ENCODE results near the gene ZCCHC14. TPM values are rescaled to one million over a fixed set of nuclear protein-coding genes. Genes with fewer than 3 reads are reported as not detected.
A peak's percentile ranks its signal among the peaks of the same experiment; 100 is the strongest.

Gene ZCCHC14
- total and polyA plus RNA-seq, 2 of the 8 experiments (the other 6 are each of a cell fraction or from before 2014, with no cell fraction given), result 8.2 to 28.2 TPM

DNA sequence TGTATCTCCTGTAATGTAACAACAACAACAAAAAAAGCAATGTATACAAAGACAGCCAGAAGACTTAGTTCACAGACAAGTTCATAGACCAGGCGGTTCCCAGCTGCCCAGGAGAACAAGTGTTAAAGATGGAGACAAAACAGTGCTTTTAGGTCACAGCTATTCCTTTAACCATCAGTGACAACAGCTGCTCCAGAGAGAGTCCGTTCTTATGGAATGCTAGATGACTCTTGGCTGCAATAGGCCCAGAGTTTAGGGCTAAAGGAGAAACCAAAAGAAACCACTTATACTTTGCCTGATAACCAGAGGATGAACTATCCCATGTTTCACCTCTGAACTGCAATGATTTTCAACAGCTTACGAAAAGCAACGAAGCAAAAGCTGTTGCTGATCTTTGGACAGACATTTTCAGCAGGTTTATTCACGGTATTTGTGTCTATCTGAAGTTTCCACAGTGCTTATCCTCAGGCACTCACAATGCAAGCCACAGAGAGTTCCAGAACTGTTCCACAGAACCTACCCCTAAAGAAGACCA is 6.0 kb downstream of the ZCCHC14 start:
- H3K4me3 ChIP-seq (ENCODE audit: extremely low read depth in 1 of 4, insufficient read depth in 2 of 4, low read depth in 3 of 4, low read length in 4 of 4), result peak overlapping the region in 1 of 4 experiments; percentile 52; a peak in 1 of 8 replicates
- no peak for DNase-seq (ENCODE audit: low read depth in 1 of 2, low spot score in 2 of 2)
- H3K56ac ChIP-seq (replicated peaks; ENCODE audit: insufficient read length, low read depth, low read length), result no peak overlapping the region
- no peak overlapping the region for H4K5ac ChIP-seq (ENCODE audit: insufficient read length, low read depth, low read length)
- H3K18ac ChIP-seq (ENCODE audit: extremely low read depth, low read length), result no peak overlapping the region; the same call in 1 of the 2 replicates
- peaks cover 9 to 20% (median 10%) of the 10 kb centered on the region in 4 experiments for H3K4me1 ChIP-seq (replicated peaks in 1 of 4; ENCODE audit: control insufficient read depth in 3 of 4, insufficient read depth in 4 of 4, low read length in 3 of 4)
- POLR2A ChIA-PET (ENCODE audit: partially characterized antibody), result interaction anchor here (2.0 kb wide), 1 partner anchor 25 kb away, joined by 6 read pairs; no protein-coding TSS in a partner anchor
- H2AFZ ChIP-seq (ENCODE audit: low read length), result no peak overlapping the region
- H2BK12ac ChIP-seq (ENCODE audit: low read depth, low read length), result no peak overlapping the region
- H2BK120ac ChIP-seq (replicated peaks; ENCODE audit: low read depth, low read length), result no peak overlapping the region
- TF ChIP-seq MAFK (IDR thresholded peaks at IDR 0.05; ENCODE audit: low read depth, low read length) (no peak), ZNF274 (IDR thresholded peaks at IDR 0.05; ENCODE audit: borderline replicate concordance, extremely low read depth, low read length) (no peak), FOSL1 (IDR thresholded peaks at IDR 0.05; ENCODE audit: insufficient read depth, low read depth, low read length) (no peak), SP2 (IDR thresholded peaks at IDR 0.05; ENCODE audit: low read length) (no peak)
- H4K8ac ChIP-seq (ENCODE audit: extremely low read depth, insufficient read depth, low read length), result no peak overlapping the region
- H2BK5ac ChIP-seq (ENCODE audit: low read depth, low read length), result no peak overlapping the region
- no peak overlapping the region for H4K91ac ChIP-seq (replicated peaks; ENCODE audit: insufficient read length, low read length)
- H4K20me1 ChIP-seq (replicated peaks in 1 of 2; ENCODE audit: control insufficient read depth in 1 of 2, insufficient read depth in 2 of 2, low read length in 2 of 2), result peaks cover 22% of the 10 kb centered on the region in 2 experiments
- H3K23me2 ChIP-seq (ENCODE audit: low read depth, low read length), result peaks cover 12% of the 10 kb centered on the region; the same call in 1 of the 2 replicates
- no peak overlapping the region for H3K23ac ChIP-seq (ENCODE audit: insufficient read length)
- no peak overlapping the region for H2BK15ac ChIP-seq (ENCODE audit: low read length)
- H3K4ac ChIP-seq (replicated peaks; ENCODE audit: insufficient read length, low read depth, low read length), result no peak overlapping the region
- no peaks in the 10 kb centered on the region; a peak in 1 of 7 replicates for H3K27me3 ChIP-seq (replicated peaks in 1 of 4; ENCODE audit: control insufficient read depth in 3 of 4, extremely low read depth in 1 of 4, insufficient read depth in 3 of 4, low read length in 3 of 4)
- peaks cover 14 to 95% of the 10 kb centered on the region in 2 experiments for H3K79me2 ChIP-seq (ENCODE audit: control insufficient read depth in 1 of 2, insufficient read depth in 2 of 2, low read length in 2 of 2)
- H3K79me1 ChIP-seq (ENCODE audit: low read depth, low read length), result peaks cover 5% of the 10 kb centered on the region
- CTCF ChIA-PET (ENCODE audit: partially characterized antibody), result interaction anchor here (0.7 to 1.2 kb wide), 4 partner anchors 21 to 284 kb away, joined by 3 to 5 read pairs (median 4); no protein-coding TSS in a partner anchor
- no peaks in the 10 kb centered on the region for H3K9me3 ChIP-seq (ENCODE audit: insufficient read depth in 2 of 2, low read depth in 1 of 2, low read length in 1 of 2)
- no peak overlapping the region for H3K9ac ChIP-seq (replicated peaks in 1 of 4; ENCODE audit: extremely low read depth in 1 of 4, low read depth in 3 of 4, low read length in 3 of 4)
- FAIRE-seq, result no peak
- H3K4me2 ChIP-seq (ENCODE audit: insufficient read depth in 1 of 2, low read depth in 2 of 2, low read length in 2 of 2), result peak overlapping the region in 1 of 2 experiments; percentile 59; a peak in 1 of 4 replicates
- no peak overlapping the region for H2BK20ac ChIP-seq (ENCODE audit: low read length)
- 89% methylated on average over 5 of the region's 5 CpGs; no CpG with 5 or more reads in 1 of the 2 experiments for WGBS, 2 experiments (ENCODE audit: extremely low coverage in 1 of 2, insufficient coverage in 1 of 2, insufficient read length in 1 of 2, insufficient replicate concordance in 2 of 2, low coverage in 1 of 2, low lambda C conversion rate in 2 of 2, missing lambda C conversion rate in 1 of 2)
- no peak overlapping the region for H3K27ac ChIP-seq (ENCODE audit: low read depth, low read length)
- H3K36me3 ChIP-seq (ENCODE audit: control insufficient read depth in 2 of 4, insufficient read depth in 4 of 4, low read length in 3 of 4), result peaks cover 0 to 4% (median 0%) of the 10 kb centered on the region in 4 experiments; a peak in 1 of 8 replicates
- H3K14ac ChIP-seq (ENCODE audit: insufficient read length), result no peak overlapping the region
- no peak overlapping the region for H2AK5ac ChIP-seq (ENCODE audit: low read depth, low read length)
